ENCODE data around the gene SHC3. TPM values are rescaled to one million over a fixed set of nuclear protein-coding genes. Genes with fewer than 3 reads are reported as not detected.

The SHC3 gene
- total and polyA plus RNA-seq, 2 of the 4 experiments (the other 2 are of a cell fraction): 4.5 to 13.3 TPM

DNA sequence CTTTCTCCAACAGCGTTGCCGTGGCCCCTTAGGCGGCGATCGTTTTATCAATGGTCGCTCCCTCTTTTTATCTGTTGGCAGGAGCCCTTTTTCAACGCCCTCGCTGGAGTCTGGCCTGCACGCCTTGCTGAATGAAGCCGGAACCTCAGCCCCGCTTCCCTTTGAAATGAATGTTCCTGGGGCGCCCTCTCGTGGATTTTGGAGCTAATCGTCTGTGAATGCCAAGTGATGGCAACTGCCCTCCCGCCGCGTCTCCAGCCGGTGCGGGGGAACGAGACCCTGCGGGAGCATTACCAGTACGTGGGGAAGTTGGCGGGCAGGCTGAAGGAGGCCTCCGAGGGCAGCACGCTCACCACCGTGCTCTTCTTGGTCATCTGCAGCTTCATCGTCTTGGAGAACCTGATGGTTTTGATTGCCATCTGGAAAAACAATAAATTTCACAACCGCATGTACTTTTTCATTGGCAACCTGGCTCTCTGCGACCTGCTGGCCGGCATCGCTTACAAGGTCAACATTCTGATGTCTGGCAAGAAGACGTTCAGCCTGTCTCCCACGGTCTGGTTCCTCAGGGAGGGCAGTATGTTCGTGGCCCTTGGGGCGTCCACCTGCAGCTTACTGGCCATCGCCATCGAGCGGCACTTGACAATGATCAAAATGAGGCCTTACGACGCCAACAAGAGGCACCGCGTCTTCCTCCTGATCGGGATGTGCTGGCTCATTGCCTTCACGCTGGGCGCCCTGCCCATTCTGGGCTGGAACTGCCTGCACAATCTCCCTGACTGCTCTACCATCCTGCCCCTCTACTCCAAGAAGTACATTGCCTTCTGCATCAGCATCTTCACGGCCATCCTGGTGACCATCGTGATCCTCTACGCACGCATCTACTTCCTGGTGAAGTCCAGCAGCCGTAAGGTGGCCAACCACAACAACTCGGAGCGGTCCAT, 177.4 kb downstream of the SHC3 start (continued):
- TF ChIP-seq RCOR1 (IDR thresholded peaks at IDR 0.05; ENCODE audit: insufficient replicate concordance, low read length): no peak
- TF ChIP-seq, protein P1, sequence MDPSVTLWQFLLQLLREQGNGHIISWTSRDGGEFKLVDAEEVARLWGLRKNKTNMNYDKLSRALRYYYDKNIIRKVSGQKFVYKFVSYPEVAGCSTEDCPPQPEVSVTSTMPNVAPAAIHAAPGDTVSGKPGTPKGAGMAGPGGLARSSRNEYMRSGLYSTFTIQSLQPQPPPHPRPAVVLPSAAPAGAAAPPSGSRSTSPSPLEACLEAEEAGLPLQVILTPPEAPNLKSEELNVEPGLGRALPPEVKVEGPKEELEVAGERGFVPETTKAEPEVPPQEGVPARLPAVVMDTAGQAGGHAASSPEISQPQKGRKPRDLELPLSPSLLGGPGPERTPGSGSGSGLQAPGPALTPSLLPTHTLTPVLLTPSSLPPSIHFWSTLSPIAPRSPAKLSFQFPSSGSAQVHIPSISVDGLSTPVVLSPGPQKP (IDR thresholded peaks at IDR 0.05; ENCODE audit: borderline replicate concordance, low read depth, low read length): no peak
